Kidney (tissue), 14 donors: ENCODE results near the gene FEM1A. TPM values are rescaled to one million over a fixed set of nuclear protein-coding genes. Genes with fewer than 3 reads are reported as not detected.

Source experiments
- DNase-seq, 5 donors: peaks; one replicate each; pipeline ENCODE4 v3.0.0-alpha.2; 2013 to 2020
- FAIRE-seq: peaks from 2 replicates; lab custom pipeline; 2012; peaks lifted over from hg19 to GRCh38; lab: Jason Lieb, UNC
- H3K27ac ChIP-seq, 2 donors: one replicate each; pipeline ENCODE4 v1.7.0; 2013; ENCODE audit warnings: low read depth in 2 of 2, low read length in 2 of 2, inconsistent platforms in 1 of 2
- H3K27me3 ChIP-seq: one replicate; pipeline ENCODE4 v1.7.1; 2013; ENCODE audit warnings: low read length, inconsistent platforms; ENCODE audit not compliant: control insufficient read depth, insufficient read depth
- H3K36me3 ChIP-seq, 3 donors: one replicate each; pipeline versions ENCODE4 v1.7.0 to v1.7.1; 2013; ENCODE audit warnings: low read length in 3 of 3, control low read depth in 1 of 3, inconsistent platforms in 1 of 3; ENCODE audit not compliant: insufficient read depth in 3 of 3, control insufficient read depth in 2 of 3
- H3K4me1 ChIP-seq, 3 donors: one replicate each; pipeline versions ENCODE4 v1.7.0 to v1.7.1; 2013; ENCODE audit warnings: low read length in 3 of 3, inconsistent platforms in 1 of 3, low read depth in 1 of 3; ENCODE audit not compliant: control insufficient read depth in 2 of 3, insufficient read depth in 2 of 3
- H3K4me3 ChIP-seq, 3 donors: one replicate each; pipeline versions ENCODE4 v1.7.0 to v1.8.1; 2013; ENCODE audit warnings: low read length in 3 of 3, control low read depth in 1 of 3, inconsistent platforms in 1 of 3
- H3K9ac ChIP-seq, 3 donors: one replicate each; pipeline versions ENCODE4 v1.7.0 to v1.7.1; 2013; ENCODE audit warnings: low read length in 3 of 3, control low read depth in 1 of 3, inconsistent platforms in 1 of 3
- H3K9me3 ChIP-seq, 3 donors: one replicate each; pipeline versions ENCODE4 v1.7.0 to v1.7.1; 2013; ENCODE audit warnings: low read length in 3 of 3, control low read depth in 1 of 3, inconsistent platforms in 1 of 3; ENCODE audit not compliant: control insufficient read depth in 2 of 3, insufficient read depth in 1 of 3
- CTCF ChIP-seq: IDR thresholded peaks from 3 replicates; pipeline ENCODE4 v1.5.1; 2012; ENCODE audit warnings: mild to moderate bottlenecking, moderate library complexity, borderline replicate concordance; ENCODE audit not compliant: insufficient read depth; ENCODE audit errors: extremely low read depth
- intact Hi-C: fragments of 100-400 bp; cut with DNase I; formaldehyde crosslinking; loops from one replicate; pipeline ENCODE4 v1.11.1; 2022
- polyA plus RNA-seq: library from polyadenylated mRNA; stranded (reverse); fragments of 350-450 nt; fragmentation: Illumina TruSeq; extraction: RNeasy Lipid Tissue Mini Kit (QIAGEN cat#74804); gene quantifications from one replicate; pipeline ENCODE4 v1.2.3, GENCODE V29; 2014; ENCODE audit warnings: low read depth, low replicate concordance; ENCODE audit not compliant: insufficient read depth
- total RNA-seq: library from RNA; stranded (reverse); fragmentation: NEBNext Ultra II Directional; extraction: Animal tissue kit (Norgen Biotek cat#: 25700); gene quantifications from one replicate; pipeline ENCODE4 v1.2.1, GENCODE V29; 2021
- donor health status: control.
- donor health status: control.
- donor health status: control.
- donor health status: control.
- donor health status: control.
- donor health status: DM: yes; HTN: yes; CAD: no.
- donor health status: Normal renal cell carcinoma (clear cell type).

Gene FEM1A
- total and polyA plus RNA-seq, 2 donors from 2014 or later: 4.6 to 11.3 TPM

GRCh38 chr19:4755459-4755858 is 36.1 kb upstream of the FEM1A start:
- FAIRE-seq: no peak
- H3K9ac ChIP-seq: no peak overlapping the region
- no peak for TF ChIP-seq CTCF
- no peak overlapping the region for H3K27ac ChIP-seq
- intact Hi-C loops: no loop called here
- peaks cover 0 to 5% (median 5%) of the 10 kb centered on the region in 3 donors for H3K4me1 ChIP-seq
- H3K4me3 ChIP-seq: no peak overlapping the region
- no peak for DNase-seq
- no peaks in the 10 kb centered on the region for H3K9me3 ChIP-seq
- no peaks in the 10 kb centered on the region for H3K27me3 ChIP-seq
- no peaks in the 10 kb centered on the region for H3K36me3 ChIP-seq

GRCh38 chr19:4758082-4758481 is 33.5 kb upstream of the FEM1A start:
- Histone ChIP-seq H3K9me3 (no peaks in the 10 kb centered on the region), H3K36me3 (no peaks in the 10 kb centered on the region), H3K27ac (no peak overlapping the region), H3K27me3 (no peaks in the 10 kb centered on the region), H3K9ac (no peak overlapping the region), H3K4me3 (no peak overlapping the region), H3K4me1 (peaks cover 0 to 5% (median 5%) of the 10 kb centered on the region in 3 donors)
- FAIRE-seq (no peak), DNase-seq (no peak)
- no peak for TF ChIP-seq CTCF
- intact Hi-C loops: no loop called here

- intact Hi-C loops: no loop called here
- TF ChIP-seq CTCF: no peak
Observed at GRCh38 chr19:4758659-4759058, 32.9 kb upstream of the FEM1A start.

More at GRCh38 chr19:4758659-4759058, 32.9 kb upstream of the FEM1A start:
- DNase-seq (no peak), FAIRE-seq (no peak)
- Histone ChIP-seq H3K9me3 (no peaks in the 10 kb centered on the region), H3K27me3 (no peaks in the 10 kb centered on the region), H3K27ac (no peak overlapping the region), H3K4me1 (peaks cover 0 to 5% (median 5%) of the 10 kb centered on the region in 3 donors), H3K9ac (no peak overlapping the region), H3K4me3 (no peak overlapping the region), H3K36me3 (no peaks in the 10 kb centered on the region)
